Epithelial cell of esophagus (primary cell): ENCODE results near the gene SMARCB1.

Experiments
- DNase-seq: peaks from one replicate; pipeline ENCODE4 v3.0.0; 2010; ENCODE audit warnings: low read depth
- H3K4me3 ChIP-seq: 2 replicates; pipeline ENCODE4 v1.5.1; 2011; ENCODE audit warnings: mild to moderate bottlenecking, low read length, control low read depth
- TF ChIP-seq, protein P1 (sequence below): IDR thresholded peaks from 2 replicates; pipeline ENCODE4 v1.5.1; 2011; ENCODE audit warnings: low read depth, mild to moderate bottlenecking, low read length, control low read depth, inconsistent platforms; ENCODE audit not compliant: insufficient read depth; ENCODE audit errors: missing control alignments

Gene SMARCB1

DNA sequence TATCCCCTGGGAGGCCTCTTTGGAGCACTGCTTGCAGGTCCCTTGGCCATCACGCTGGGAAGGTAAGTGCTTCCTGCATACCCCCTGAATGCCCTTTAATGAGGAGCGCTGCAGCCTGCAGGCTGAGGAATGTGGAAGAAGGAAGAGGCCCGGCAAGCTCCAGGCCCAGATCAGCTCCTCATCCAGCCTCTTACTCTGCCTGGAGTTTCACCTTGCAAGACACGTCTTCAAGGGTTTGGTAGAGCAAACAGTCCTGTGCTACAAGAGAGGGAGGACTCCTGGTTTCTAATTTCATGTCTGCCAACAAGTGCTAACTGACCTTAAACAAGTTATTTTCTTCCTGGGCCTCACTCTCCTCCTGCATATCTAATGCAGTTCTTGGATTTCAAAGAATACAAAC lies 81.8 kb downstream of the SMARCB1 start:
- TF ChIP-seq, protein P1, sequence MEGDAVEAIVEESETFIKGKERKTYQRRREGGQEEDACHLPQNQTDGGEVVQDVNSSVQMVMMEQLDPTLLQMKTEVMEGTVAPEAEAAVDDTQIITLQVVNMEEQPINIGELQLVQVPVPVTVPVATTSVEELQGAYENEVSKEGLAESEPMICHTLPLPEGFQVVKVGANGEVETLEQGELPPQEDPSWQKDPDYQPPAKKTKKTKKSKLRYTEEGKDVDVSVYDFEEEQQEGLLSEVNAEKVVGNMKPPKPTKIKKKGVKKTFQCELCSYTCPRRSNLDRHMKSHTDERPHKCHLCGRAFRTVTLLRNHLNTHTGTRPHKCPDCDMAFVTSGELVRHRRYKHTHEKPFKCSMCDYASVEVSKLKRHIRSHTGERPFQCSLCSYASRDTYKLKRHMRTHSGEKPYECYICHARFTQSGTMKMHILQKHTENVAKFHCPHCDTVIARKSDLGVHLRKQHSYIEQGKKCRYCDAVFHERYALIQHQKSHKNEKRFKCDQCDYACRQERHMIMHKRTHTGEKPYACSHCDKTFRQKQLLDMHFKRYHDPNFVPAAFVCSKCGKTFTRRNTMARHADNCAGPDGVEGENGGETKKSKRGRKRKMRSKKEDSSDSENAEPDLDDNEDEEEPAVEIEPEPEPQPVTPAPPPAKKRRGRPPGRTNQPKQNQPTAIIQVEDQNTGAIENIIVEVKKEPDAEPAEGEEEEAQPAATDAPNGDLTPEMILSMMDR: no peak
- no peak overlapping the region for H3K4me3 ChIP-seq
- DNase-seq: no peak

DNA sequence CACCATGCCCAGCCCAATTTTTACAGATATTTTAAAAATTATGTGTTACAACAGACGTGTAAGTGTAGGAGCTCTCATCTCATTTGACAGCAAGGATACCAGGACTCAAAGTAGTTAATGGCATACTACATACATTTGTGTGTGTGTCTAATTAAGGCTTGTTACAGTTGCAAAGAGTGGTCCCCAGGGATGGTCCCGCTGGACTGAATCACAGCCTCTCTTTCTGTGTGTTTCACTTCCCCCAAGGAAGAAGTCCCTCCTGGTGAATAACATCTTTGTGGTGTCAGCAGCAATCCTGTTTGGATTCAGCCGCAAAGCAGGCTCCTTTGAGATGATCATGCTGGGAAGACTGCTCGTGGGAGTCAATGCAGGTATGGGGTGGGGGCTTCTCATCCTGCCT lies 88.1 kb downstream of the SMARCB1 start:
- no peak overlapping the region for H3K4me3 ChIP-seq
- no peak for DNase-seq
- TF ChIP-seq, protein P1: no peak

DNA sequence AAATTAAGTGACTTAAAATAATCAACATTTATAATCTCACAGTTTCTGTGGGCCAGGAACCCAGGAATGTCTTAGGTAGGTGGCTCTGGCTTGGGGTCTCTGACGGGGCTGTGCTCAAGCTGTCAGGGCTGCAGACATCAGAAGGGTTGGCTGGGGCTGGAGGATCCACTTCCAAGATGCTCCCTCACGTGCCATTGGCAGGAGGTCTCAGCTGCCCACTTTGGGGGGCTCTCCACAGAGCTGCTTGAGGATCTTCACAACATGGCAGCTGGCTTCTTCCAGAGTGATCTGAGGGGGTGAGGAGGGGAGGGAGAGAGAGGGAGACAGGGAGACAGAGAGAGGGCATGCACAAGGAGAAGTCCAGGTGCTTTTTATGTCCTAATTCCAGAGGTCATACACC lies 89.0 kb downstream of the SMARCB1 start:
- TF ChIP-seq, protein P1: no peak
- DNase-seq: no peak
- no peak overlapping the region for H3K4me3 ChIP-seq

DNA sequence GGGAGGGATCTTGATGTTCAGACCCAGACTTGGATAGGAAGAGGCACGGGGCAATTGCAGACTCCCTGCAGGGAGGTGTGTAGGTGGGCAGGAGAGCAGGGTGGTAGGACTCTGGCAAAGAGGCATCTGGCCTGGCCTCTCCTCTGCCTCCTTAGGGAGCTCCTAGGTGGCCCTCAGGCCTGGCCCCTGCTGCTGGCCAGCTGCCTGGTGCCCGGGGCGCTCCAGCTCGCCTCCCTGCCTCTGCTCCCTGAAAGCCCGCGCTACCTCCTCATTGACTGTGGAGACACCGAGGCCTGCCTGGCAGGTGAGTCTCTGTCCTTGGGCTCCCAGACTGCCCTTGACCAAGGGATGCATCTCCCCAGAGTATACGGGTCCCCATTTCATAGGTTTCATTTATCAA lies 90.8 kb downstream of the SMARCB1 start:
- no peak for DNase-seq
- H3K4me3 ChIP-seq: no peak overlapping the region
- TF ChIP-seq, protein P1: no peak

DNA sequence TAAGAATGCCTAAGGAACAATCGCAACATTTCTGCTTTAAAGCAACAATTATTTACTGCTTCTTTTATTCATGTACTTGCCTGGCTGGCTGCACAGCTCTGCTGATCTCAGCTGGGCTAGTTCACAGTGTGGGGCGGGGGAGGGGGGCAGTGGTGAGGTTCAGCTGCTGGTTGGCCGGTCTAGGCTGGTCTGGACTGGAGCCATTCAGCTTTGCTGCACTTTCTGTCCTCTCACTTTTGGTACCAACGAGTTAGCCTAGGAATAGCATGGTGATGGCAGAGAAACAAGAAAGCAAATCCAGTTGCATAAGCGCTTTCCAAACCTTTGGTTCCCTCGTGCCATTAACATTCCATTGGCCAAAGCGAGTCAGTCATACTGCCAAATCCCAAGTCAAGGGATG lies 91.5 kb downstream of the SMARCB1 start:
- TF ChIP-seq, protein P1: no peak
- no peak for DNase-seq
- H3K4me3 ChIP-seq: no peak overlapping the region

DNA sequence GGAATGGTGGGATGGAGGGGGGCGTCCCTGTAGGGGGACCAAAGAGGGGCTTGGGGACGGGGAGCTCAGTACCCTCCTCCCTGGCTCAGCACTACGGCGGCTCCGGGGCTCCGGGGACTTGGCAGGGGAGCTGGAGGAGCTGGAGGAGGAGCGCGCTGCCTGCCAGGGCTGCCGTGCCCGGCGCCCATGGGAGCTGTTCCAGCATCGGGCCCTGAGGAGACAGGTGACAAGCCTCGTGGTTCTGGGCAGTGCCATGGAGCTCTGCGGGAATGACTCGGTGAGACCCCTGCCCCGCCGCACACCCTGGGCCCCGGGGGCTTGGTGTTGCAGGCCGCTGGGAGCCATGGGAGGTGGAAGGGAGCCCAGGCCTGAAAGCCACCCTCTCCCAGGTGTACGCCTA lies 95.6 kb downstream of the SMARCB1 start:
- no peak for DNase-seq
- TF ChIP-seq, protein P1: no peak
- H3K4me3 ChIP-seq: no peak overlapping the region

DNA sequence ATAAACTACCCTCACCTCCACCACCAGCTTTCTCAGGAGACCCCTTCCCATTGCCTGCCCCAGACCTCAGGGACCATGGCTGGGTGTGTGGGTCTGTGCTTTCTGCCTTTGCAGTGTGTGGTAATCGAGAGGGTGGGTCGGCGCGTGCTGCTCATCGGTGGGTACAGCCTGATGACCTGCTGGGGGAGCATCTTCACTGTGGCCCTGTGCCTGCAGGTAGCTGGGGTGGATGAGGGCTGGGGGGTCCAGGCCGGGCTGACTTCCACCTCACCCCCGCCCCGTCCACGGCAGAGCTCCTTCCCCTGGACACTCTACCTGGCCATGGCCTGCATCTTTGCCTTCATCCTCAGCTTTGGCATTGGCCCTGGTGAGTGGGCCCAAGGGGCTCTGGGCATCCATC lies 96.9 kb downstream of the SMARCB1 start:
- DNase-seq: no peak
- TF ChIP-seq, protein P1: no peak
- no peak overlapping the region for H3K4me3 ChIP-seq
